GM19468 (cell line): Measurements from ENCODE around the gene GPD1.
"Not testable (repeated sequence)": the region's sequence is repeated elsewhere in the genome, so short reads cannot be mapped to it uniquely, and the experiment has no call there.

Experiments
- ATAC-seq: cut with Tn5 transposase; IDR thresholded peaks from one replicate; pipeline ENCODE4 v1.9.1; 2021; ENCODE audit warnings: mild to moderate bottlenecking, moderate library complexity, moderate number of reproducible peaks; ENCODE audit not compliant: unreplicated experiment; ENCODE audit errors: extremely low read depth

GPD1 gene

DNA sequence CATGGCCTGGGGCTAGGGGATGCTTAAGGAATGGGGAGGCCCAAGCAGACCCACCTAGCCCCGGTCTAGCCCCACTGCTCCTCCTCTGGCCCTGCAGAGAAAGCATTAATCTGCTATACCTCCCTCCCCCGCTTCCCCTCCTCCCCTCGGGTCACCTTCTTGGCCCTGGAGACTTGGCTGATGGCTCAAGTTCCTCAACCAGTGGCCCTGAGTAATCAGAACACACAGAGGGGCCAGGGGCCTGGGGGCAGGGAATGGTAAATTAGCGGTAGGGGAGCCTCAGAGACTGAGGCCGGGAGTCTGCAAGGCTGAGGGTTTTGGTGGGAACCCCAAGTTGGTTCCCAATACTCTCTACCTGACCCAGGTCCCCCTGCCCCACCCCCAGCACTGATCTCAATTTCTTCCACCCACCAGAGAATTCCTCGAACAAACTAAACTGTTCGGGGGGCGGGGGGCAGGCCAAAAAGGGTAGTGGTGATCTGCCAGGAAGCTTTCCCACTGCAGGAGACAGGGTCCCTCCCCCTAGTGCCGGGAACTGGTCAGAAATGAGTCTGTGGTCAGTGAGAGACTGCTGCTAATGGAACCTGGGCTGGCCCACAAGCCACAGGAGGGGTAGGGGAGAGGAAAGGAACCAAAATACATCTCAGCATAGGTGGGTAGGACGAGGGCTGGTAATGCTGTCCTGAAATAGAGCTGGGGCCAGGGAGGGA is 31.5 kb upstream of the GPD1 start:
- ATAC-seq = no peak

GRCh38 chr12:50073206-50073605 is 30.6 kb upstream of the GPD1 start:
- no peak for ATAC-seq

GRCh38 chr12:50073712-50074111 is 30.1 kb upstream of the GPD1 start:
- no peak for ATAC-seq

DNA sequence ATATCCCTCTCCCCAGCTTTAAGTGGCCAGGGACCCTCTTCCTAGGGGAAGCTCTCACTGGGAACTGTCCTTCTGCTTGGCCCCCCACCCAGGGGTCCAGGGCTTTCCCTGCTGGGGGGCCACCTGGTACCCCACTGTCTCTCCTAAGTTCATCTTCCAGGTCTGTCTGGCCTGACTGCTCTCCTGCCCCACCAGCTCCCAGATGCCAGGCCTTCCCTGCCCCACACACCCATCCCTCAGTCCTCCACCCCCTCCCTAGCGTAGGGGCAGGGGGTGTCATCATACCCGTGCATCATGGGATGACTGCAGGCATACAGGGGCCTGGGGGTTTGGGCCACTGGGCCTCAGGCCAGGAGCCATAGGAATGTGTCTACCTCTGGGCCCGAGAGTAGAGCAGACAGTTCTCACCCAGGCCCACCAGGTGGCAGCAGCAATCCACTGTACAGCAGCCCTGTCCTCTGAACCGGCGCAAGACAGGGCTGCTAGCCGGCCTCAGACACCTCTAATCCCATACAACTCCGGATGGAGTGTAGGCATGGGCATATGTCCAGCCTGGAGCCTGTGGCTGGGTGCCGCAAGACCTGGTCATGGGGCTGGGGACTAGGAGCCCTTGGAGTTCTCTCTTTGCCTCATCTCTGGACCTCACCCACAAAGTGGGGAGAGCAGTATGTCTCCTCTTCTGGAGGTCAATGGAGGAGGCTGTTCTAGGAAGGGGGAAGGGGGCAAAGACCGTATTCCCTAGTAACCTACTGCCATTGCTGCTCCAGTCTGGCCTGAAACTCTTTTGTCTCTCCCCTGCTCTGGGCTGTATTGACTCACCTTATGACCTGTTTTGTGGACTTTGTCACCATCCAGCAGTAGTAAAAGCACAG is 28.6 kb upstream of the GPD1 start:
- no peak for ATAC-seq

GRCh38 chr12:50075808-50076170 is 28.0 kb upstream of the GPD1 start:
- no peak for ATAC-seq

DNA sequence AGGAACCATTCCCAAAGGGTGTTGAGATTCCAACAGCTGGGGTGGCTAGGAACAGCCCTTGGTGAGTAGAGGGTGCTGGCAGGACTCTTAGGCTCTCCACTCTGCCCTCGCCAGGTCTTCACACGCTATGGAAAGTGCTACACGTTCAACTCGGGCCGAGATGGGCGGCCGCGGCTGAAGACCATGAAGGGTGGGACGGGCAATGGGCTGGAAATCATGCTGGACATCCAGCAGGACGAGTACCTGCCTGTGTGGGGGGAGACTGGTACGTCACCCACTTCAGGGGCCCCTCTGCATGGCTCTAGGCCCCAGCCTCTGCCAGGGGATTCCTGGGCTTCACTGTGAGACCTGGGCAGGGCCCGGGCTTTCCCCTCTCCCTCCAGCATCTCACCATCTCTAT is 26.7 kb upstream of the GPD1 start:
- no peak for ATAC-seq

GRCh38 chr12:50078281-50078680 is 25.5 kb upstream of the GPD1 start:
- no peak for ATAC-seq

GRCh38 chr12:50079771-50080170 is 24.0 kb upstream of the GPD1 start:
- ATAC-seq = no peak

DNA sequence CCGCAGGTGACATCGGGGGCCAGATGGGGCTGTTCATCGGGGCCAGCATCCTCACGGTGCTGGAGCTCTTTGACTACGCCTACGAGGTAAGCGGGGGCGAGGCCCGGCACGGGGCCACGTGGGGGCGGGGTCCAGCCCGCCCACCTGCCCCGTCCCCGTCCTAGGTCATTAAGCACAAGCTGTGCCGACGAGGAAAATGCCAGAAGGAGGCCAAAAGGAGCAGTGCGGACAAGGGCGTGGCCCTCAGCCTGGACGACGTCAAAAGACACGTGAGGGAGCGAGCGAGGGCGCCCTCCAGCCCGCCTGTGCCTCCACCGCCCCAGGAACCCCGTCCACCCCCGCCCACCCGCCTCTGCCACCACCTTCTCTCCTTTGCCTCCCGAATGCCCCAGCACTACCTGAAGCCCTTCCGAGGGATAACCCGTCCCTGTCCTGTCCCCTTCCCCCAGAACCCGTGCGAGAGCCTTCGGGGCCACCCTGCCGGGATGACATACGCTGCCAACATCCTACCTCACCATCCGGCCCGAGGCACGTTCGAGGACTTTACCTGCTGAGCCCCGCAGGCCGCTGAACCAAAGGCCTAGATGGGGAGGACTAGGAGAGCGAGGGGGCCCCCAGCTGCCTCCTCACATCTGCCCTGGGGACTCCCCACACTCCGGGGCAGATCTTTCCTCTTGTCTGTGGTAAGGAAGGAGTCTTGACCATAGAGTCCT is 22.6 kb upstream of the GPD1 start:
- no peak for ATAC-seq

DNA sequence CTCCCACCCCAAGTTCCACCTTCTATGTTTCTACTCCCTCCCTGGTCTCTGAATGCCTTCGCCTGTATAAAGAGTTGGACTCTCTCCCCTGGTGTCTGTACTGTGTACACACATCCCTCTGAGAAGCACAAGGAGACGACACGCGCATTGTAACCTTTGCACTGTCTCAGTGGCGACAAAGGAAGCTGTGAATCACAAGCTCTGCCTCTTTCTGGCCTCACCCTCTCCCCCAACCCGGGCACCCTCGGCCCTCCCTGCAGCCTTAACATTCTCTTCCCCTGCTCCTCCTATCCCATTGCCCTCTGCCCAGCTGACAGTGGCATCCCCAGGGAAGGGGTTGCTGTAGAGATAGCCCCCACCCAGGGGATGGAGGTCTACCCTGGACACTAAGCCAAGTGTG is 21.2 kb upstream of the GPD1 start:
- ATAC-seq = no peak

DNA sequence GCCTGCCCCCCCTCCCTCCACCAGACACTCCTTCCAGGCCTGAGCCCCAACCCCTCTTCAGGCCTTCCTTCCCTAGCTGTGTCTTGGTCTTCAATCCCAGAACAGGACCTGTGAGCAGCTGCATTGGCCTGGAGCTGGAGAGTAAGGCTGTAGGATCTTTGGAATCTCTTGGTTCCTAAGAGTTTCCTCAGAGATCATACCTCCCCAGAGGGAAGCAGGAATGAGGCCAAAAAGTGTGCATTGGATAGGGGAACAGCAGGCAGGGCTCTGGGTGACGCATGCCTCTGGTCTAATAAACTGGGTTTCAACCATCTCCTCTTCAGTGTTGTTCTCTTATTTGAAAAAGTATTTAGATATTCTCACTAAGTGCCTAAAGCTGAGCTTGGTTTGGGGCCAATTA is 20.5 kb upstream of the GPD1 start:
- ATAC-seq = no peak

GRCh38 chr12:50084409-50084774 is 19.4 kb upstream of the GPD1 start:
- not testable (repeated sequence) for ATAC-seq

- peak; percentile 47 for ATAC-seq
Measured at GRCh38 chr12:50084775-50085614, 18.8 kb upstream of the GPD1 start, which contains the start of gene SMARCD1. SMARCD1 (plus strand) TSS chr12:50085342; CDS start chr12:50085370, 28 bp downstream.

GRCh38 chr12:50085615-50086072 is 18.2 kb upstream of the GPD1 start:
- no peak for ATAC-seq

GRCh38 chr12:50086148-50086547 is 17.7 kb upstream of the GPD1 start:
- ATAC-seq = no peak

- no peak for ATAC-seq
Measured at GRCh38 chr12:50087151-50087550, 16.7 kb upstream of the GPD1 start.

DNA sequence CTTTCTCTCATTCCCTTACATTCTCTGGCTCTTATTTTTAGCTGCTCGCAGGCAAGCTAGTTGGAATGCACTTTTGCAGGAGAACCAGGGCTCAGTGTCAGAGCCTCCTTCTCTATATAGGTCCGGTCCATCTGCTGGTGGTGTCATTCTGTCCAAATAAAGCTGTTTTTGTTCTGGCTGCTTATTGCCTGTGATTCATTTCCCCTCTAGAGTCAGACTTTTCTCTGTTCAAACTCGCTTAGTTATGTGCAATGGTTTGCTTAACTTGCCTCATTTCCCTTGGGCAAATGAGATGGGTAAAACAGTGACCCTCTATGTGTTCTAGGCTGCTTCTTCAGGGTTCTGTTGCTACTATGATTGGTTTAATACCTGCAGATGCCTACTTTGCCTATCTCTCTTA is 15.8 kb upstream of the GPD1 start:
- no peak for ATAC-seq

DNA sequence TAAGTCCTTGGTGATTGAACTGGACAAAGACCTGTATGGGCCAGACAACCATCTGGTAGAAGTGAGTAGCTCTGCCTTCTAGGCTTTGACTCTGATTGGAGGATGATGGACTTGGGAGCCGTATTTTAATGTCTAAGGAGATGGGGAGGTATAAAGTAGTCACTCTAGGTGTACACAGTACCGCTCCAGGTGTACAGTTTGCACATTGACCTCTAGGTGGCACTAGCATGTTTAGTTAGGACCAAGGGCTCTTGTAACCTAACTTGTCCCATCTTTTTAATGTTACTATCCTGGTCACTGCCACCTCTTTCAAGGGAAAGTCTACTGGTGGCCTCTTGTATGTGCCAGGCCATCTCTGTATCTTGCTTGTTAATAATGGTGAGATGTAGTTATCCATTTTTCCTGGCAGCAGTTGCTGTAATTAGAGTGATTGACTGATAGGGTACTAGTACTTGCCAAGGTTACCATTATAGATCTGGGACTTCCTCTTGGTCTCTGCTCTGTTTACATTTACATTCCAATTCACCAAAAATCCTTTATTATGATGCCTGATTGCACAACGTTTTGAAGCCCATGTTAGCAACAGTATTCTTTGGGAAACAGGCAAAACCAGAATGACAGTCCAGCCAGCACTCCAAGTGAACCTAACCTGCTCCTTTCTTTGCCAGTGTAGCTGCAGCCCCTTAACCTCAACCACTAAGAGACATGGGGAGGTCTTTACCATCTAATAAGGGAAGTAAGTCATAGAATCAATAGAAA is 15.1 kb upstream of the GPD1 start:
- ATAC-seq = no peak

DNA sequence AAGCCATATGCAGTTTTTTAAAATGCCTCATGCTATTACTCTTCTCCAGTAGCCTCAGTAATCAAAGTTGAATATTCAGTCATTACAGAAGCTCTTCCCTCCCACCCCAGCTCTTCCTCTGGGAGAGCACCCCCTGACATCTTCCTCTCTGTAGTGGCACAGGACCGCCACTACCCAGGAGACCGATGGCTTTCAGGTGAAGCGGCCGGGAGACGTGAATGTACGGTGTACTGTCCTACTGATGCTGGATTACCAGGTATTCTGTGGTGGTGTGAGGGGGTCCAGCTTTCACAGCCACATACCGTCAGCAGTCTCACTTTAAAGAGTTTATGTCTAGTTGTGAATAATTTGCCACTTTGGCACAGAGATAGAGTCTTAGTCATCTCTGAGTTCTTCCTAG is 14.1 kb upstream of the GPD1 start:
- no peak for ATAC-seq
